Endothelial cell of umbilical vein (primary cell): ENCODE measurements around the gene FLNB. TPM values are rescaled to one million over a fixed set of nuclear protein-coding genes. Genes with fewer than 3 reads are reported as not detected.

Experiments used
- BruUV-seq: library from RNA; stranded (reverse); fragments of 400-500 nt; replicated peaks from 2 replicates; lab custom pipeline; 2021; lab: Mats Ljungman, UMichigan
- CTCF ChIA-PET: fragments of 300-600, 350-600 bp; sonication (Branson Sonifier 250); formaldehyde crosslinking; loops from one replicate; lab custom pipeline; 2021; ENCODE audit warnings: antibody characterized with exemption, inconsistent platforms; lab: Charles Lee
- POLR2A ChIA-PET: fragments of 300-600, 350-600 bp; sonication (Branson Sonifier 250); formaldehyde crosslinking; loops from one replicate; lab custom pipeline; 2021; ENCODE audit warnings: antibody characterized with exemption, inconsistent platforms; lab: Charles Lee
- DNase-seq: peaks from one replicate; pipeline ENCODE4 v3.0.0-alpha.2; 2011; ENCODE audit warnings: low read depth, low spot score
- FAIRE-seq: peaks from 2 replicates; lab custom pipeline; 2011; peaks lifted over from hg19 to GRCh38; lab: Jason Lieb, UNC
- H2AFZ ChIP-seq: 2 replicates; pipeline ENCODE4 v1.6.0; 2012; ENCODE audit warnings: low read depth, low read length, control low read depth, inconsistent platforms
- H3K27ac ChIP-seq: 2 replicates; pipeline ENCODE4 v1.5.1; 2011; ENCODE audit warnings: low read depth, mild to moderate bottlenecking, control low read depth, low read length, moderate library complexity; ENCODE audit not compliant: insufficient read depth
- H3K27me3 ChIP-seq, 2 experiments: 2 replicates each; pipeline versions ENCODE4 v1.6.0 to v1.6.1; 2011; ENCODE audit warnings: low read length in 2 of 2, mixed read lengths in 1 of 2; ENCODE audit not compliant: control insufficient read depth in 2 of 2, insufficient read depth in 2 of 2
- H3K36me3 ChIP-seq, 2 experiments: 2 replicates in 1 of 2; 3 replicates in 1 of 2; pipeline ENCODE4 v1.5.1; 2011; ENCODE audit warnings: low read length in 2 of 2, mild to moderate bottlenecking in 1 of 2, moderate library complexity in 1 of 2; ENCODE audit not compliant: control insufficient read depth in 2 of 2, insufficient read depth in 2 of 2; ENCODE audit errors: extremely low read depth in 1 of 2
- H3K4me1 ChIP-seq: 3 replicates; pipeline ENCODE4 v1.5.1; 2011; ENCODE audit warnings: mild to moderate bottlenecking, low read length; ENCODE audit not compliant: control insufficient read depth, insufficient read depth; ENCODE audit errors: extremely low read depth
- H3K4me2 ChIP-seq: 2 replicates; pipeline ENCODE4 v1.6.1; 2011; ENCODE audit warnings: low read length, control low read depth, mixed read lengths; ENCODE audit not compliant: insufficient read depth
- H3K4me3 ChIP-seq, 3 experiments: fragments of 200-600 bp in 1 of 3; sonication (generic), shearing (Covaris generic) in 1 of 3; replicated peaks in 1 of 3; 2 replicates each; pipeline ENCODE4 v1.5.1; 2011 to 2016; ENCODE audit warnings: control low read depth in 3 of 3, low read length in 3 of 3, mild to moderate bottlenecking in 2 of 3, inconsistent platforms in 1 of 3, low read depth in 1 of 3, moderate library complexity in 1 of 3; ENCODE audit not compliant: insufficient read depth in 1 of 3
- H3K79me2 ChIP-seq: 2 replicates; pipeline ENCODE4 v1.6.0; 2012; ENCODE audit warnings: low read length, inconsistent platforms; ENCODE audit not compliant: control insufficient read depth, insufficient read depth
- H3K9ac ChIP-seq: replicated peaks from 2 replicates; pipeline ENCODE3; 2011; ENCODE audit warnings: low read length, control low read depth; ENCODE audit not compliant: insufficient read depth; ENCODE audit errors: extremely low read depth
- H3K9me1 ChIP-seq: replicated peaks from 3 replicates; pipeline ENCODE4 v1.6.0; 2011; ENCODE audit warnings: mild to moderate bottlenecking, low read length; ENCODE audit not compliant: control insufficient read depth, insufficient read depth; ENCODE audit errors: extremely low read depth
- H3K9me3 ChIP-seq: replicated peaks from 2 replicates; pipeline ENCODE4 v1.5.1; 2012; ENCODE audit warnings: low read length, inconsistent platforms; ENCODE audit not compliant: control insufficient read depth, insufficient read depth
- H4K20me1 ChIP-seq: replicated peaks from 2 replicates; pipeline ENCODE3; 2011; ENCODE audit warnings: mild to moderate bottlenecking, low read length; ENCODE audit not compliant: control insufficient read depth, insufficient read depth; ENCODE audit errors: extremely low read depth
- EZH2 ChIP-seq: IDR thresholded peaks from 2 replicates; pipeline ENCODE4 v1.6.1; 2012; ENCODE audit warnings: borderline replicate concordance, low read depth, mild to moderate bottlenecking, moderate library complexity, low read length, inconsistent platforms; ENCODE audit not compliant: severe bottlenecking
- FOS ChIP-seq: IDR thresholded peaks from 2 replicates; pipeline ENCODE4 v1.6.1; 2011; ENCODE audit warnings: mild to moderate bottlenecking, low read length, moderate library complexity, borderline replicate concordance; ENCODE audit not compliant: insufficient read depth
- GATA2 ChIP-seq: IDR thresholded peaks from 2 replicates; pipeline ENCODE4 v1.7.0; 2011; ENCODE audit warnings: low read depth, mild to moderate bottlenecking, moderate library complexity, mixed read lengths, low read length; ENCODE audit not compliant: insufficient read length, insufficient read depth
- JUN ChIP-seq: IDR thresholded peaks from 2 replicates; pipeline ENCODE4 v1.6.1; 2011; ENCODE audit warnings: borderline replicate concordance, low read depth; ENCODE audit not compliant: insufficient read length, insufficient read depth
- MYC ChIP-seq: IDR thresholded peaks from one replicate; pipeline ENCODE4 v1.6.1; 2011; ENCODE audit warnings: mild to moderate bottlenecking, low read depth, low read length
- POLR2A ChIP-seq: IDR thresholded peaks from 2 replicates; pipeline ENCODE4 v1.6.1; 2012; ENCODE audit warnings: low read depth, mild to moderate bottlenecking, control low read depth, low read length
- POLR2AphosphoS5 ChIP-seq: IDR thresholded peaks from 2 replicates; pipeline ENCODE4 v1.6.1; 2012; ENCODE audit warnings: low read depth, mild to moderate bottlenecking, control low read depth, low read length, moderate library complexity; ENCODE audit not compliant: insufficient read depth
- dilution Hi-C: fragments of 300-500 bp; cut with MboI; formaldehyde crosslinking; loops from one replicate; pipeline ENCODE4 v1.15.0; 2019; ENCODE audit warnings: low sequenced_read_pairs; ENCODE audit not compliant: extremely low pct_ligation_motif_present
- intact Hi-C: fragments of 100-400 bp; cut with micrococcal nuclease; formaldehyde crosslinking; loops from one replicate; pipeline ENCODE4 v1.10.0; 2022
- polyA plus RNA-seq, 4 experiments: library from polyadenylated mRNA; depleted of rRNA in 3 of 4; stranded (reverse) in 3 of 4; unstranded in 1 of 4; fragments of >200 nt; gene quantifications; 2 replicates each; pipeline versions ENCODE4 v1.2.1 to v1.2.3, GENCODE V29; 2011 to 2012; ENCODE audit warnings: missing spikeins in 1 of 4
- total RNA-seq: library from RNA; stranded (reverse); gene quantifications from 2 replicates; pipeline ENCODE4 v1.2.3, GENCODE V29; 2021
- TF ChIP-seq, protein P1 (sequence below), 2 donors: IDR thresholded peaks; 1 replicate in 1 of 2; 2 replicates in 1 of 2; pipeline ENCODE4 v1.5.1; 2011; ENCODE audit warnings: low read length in 2 of 2, mild to moderate bottlenecking in 2 of 2, moderate library complexity in 2 of 2, control low read depth in 1 of 2, inconsistent platforms in 1 of 2, low read depth in 1 of 2; ENCODE audit not compliant: insufficient read depth in 1 of 2; ENCODE audit errors: extremely low read depth in 1 of 2
- TF ChIP-seq, protein P2 (sequence below): IDR thresholded peaks from 2 replicates; pipeline ENCODE4 v1.6.1; 2011; ENCODE audit not compliant: insufficient read depth, insufficient read length

Gene FLNB
- total and polyA plus RNA-seq, 2 donors (not counting 3 experiments of a cell fraction or from before 2014, with no cell fraction given): 479 to 670 TPM

DNA sequence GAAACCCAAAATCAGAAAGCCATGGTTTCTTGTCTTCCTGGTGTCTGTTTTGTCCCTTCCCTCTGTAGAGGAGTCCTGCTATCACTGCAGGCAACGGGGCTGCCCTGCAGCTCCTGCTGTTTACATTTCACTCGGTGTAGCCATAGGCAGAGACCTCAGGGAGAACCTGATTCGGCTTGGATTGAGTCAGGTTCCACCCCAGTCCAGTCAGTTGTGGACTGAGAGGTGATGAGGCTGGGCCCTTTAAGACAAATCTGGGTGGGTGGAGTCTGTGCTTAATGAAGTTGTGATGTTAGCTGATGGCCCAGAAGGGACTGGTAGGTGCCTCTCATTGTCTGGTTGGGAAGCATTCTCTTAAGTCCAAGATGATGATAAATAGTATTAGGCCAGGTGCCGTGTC lies 35.7 kb downstream of the FLNB start:
- CTCF ChIA-PET: no interaction called here
- POLR2A ChIA-PET: no interaction called here
- Histone ChIP-seq H3K9ac (no peak overlapping the region), H3K36me3 (no peaks in the 10 kb centered on the region), H3K4me1 (peaks cover 86% of the 10 kb centered on the region), H3K27ac (peak overlapping the region; percentile 66), H3K27me3 (no peaks in the 10 kb centered on the region), H3K9me1 (no peaks in the 10 kb centered on the region), H4K20me1 (no peaks in the 10 kb centered on the region), H3K4me2 (peak overlapping the region; percentile 57), H3K4me3 (no peak overlapping the region), H2AFZ (no peak overlapping the region), H3K79me2 (peaks cover 99% of the 10 kb centered on the region), H3K9me3 (no peaks in the 10 kb centered on the region)
- BruUV-seq: no TSS peak
- TF ChIP-seq POLR2AphosphoS5 (no peak), JUN (no peak), FOS (no peak), EZH2 (no peak), POLR2A (no peak), GATA2 (no peak), MYC (no peak)
- TF ChIP-seq, protein P1, sequence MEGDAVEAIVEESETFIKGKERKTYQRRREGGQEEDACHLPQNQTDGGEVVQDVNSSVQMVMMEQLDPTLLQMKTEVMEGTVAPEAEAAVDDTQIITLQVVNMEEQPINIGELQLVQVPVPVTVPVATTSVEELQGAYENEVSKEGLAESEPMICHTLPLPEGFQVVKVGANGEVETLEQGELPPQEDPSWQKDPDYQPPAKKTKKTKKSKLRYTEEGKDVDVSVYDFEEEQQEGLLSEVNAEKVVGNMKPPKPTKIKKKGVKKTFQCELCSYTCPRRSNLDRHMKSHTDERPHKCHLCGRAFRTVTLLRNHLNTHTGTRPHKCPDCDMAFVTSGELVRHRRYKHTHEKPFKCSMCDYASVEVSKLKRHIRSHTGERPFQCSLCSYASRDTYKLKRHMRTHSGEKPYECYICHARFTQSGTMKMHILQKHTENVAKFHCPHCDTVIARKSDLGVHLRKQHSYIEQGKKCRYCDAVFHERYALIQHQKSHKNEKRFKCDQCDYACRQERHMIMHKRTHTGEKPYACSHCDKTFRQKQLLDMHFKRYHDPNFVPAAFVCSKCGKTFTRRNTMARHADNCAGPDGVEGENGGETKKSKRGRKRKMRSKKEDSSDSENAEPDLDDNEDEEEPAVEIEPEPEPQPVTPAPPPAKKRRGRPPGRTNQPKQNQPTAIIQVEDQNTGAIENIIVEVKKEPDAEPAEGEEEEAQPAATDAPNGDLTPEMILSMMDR (IDR thresholded peaks at IDR 0.05; ENCODE audit: extremely low read depth in 1 of 2, insufficient read depth in 1 of 2, low read depth in 1 of 2, low read length in 2 of 2): no peak
- TF ChIP-seq, protein P2, sequence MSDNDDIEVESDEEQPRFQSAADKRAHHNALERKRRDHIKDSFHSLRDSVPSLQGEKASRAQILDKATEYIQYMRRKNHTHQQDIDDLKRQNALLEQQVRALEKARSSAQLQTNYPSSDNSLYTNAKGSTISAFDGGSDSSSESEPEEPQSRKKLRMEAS: no peak
- FAIRE-seq (peak; percentile 46), DNase-seq (no peak)
- dilution Hi-C loops: loop anchor here (25.0 kb wide), 1 partner anchor 107 kb away; no protein-coding TSS in a partner anchor
- intact Hi-C loops: no loop called here
